Measurements from ENCODE around the gene ETHE1. TPM values are rescaled to one million over a fixed set of nuclear protein-coding genes. Genes with fewer than 3 reads are reported as not detected.
A peak's percentile ranks its signal among the peaks of the same experiment; 100 is the strongest.
"Not testable (repeated sequence)": the region's sequence is repeated elsewhere in the genome, so short reads cannot be mapped to it uniquely, and the experiment has no call there.

The ETHE1 gene
- total RNA-seq, 1 donor from 2014 or later: 23.4 TPM

DNA sequence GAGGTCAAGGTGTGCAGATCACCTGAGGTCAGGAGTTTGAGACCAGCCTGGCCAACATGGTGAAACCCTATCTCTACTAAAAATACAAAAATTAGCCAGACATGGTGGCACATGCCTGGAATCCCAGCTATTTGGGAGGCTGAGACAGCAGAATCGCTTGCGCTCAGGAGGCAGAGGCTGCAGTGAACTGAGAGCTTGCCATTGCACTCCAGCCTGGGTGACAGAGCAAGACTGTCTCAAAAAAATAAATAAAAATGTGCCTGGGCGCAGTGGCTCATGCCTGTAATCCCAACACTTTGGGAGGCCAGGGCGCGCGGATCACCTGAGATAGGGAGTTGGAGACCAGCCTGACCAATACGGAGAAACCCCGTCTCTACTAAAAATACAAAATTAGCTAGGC is 3.3 kb downstream of the ETHE1 start:
- not testable (repeated sequence) for DNase-seq

DNA sequence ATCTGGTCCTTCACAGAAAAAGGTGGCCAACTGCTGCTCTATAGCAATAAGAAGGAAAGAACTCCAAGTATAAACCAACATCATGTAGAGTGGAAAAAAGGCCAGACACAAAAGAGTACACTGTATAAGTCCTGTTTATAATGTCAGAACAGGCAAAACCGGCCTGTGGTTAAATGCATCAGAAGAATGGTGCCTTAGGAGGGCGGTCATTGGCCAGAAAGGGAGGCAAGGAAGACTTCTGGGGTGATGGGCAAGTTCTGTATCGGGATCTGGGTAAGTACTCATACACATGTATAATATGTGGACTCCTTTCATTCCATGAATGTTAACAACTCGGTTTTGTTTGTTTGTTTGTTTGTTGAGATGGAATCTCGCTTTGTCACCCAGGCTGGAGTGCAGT is 4.1 kb downstream of the ETHE1 start:
- DNase-seq: no peak

DNA sequence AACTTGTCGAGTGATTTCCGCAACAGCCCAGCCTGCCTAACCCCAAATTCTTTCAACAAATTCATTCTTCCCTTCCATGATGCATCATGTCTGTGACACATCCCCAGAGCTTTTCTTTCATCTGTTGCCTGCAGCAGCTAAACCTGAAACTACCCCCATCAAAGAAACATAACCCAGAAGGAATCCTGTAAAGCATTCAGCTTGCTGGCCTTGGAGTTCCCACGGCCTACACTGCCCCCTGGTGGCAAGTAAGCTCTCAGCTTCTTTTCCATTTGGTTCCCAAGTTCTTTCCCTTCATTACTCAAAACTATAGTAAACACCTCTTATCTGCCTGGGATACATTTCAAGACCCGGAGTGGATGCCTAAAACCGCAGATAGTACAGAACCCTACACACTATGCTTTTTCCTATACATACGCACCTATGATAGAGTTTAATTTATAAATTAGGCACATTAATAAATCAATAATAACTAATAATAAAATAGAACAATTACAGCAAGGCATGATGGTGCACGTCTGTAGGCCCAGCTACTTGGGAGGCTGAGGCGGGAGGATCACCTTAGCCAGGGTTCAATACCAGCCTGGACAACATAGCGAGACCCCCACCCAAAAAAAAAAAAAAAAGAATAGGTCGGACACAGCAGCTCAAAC is 7.4 kb downstream of the ETHE1 start:
- DNase-seq: peak; percentile 69

DNA sequence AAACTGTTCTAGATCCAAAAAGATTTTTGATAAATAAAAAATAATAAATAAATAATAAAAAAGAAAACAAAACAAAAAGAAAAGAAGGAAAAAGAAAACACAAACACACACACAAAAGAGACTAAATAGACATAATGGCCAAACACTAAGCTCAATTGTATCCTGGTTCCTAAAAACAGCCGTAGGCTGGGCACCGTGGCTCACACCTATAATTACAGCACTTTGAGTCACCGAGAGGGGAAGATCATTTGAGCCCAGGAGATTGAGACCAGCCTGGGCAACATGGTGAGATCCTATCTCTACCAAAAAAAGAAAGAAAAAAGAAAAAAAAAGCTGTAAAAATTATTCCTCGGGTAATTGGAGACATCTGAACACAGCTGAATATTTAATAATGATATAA is 8.9 kb downstream of the ETHE1 start:
- no peak for DNase-seq

DNA sequence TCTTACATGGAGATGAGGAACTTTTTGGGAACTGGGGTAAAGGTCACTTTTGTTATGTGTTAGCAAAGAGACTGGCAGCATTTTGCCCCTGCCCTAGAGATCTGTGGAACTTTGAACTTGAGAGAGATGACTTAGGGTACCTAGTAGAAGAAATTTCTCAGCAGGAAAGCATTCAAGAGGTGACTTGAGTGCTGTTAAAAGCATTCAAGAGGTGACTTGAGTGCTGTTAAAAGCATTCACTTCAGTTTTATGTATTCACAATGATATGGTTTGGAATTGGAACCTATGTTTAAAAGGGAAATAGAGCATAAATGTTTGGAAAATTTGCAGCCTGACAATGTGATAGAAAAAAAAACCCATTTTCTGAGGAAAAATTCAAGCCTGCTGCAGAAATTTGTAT is 14.6 kb downstream of the ETHE1 start:
- DNase-seq: not testable (repeated sequence)

DNA sequence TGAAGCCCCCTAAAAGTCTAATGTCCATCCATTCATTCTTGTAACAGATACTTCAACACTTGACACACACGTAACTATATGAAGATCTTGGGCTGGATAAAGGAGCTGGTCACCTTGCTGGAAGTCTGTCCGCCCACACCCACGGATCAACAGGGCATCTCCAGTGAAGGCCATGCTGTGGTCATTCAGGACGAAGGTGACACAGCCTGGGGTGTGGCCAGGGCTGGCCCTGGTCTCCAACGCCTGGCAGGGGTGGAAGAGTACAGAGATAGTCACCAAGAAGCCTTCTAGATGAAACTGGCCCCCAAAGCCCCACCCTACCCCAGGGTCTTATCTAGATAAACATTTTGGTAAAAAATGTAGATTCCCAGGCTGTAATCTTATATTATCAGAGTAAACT is 15.7 kb downstream of the ETHE1 start:
- no peak for DNase-seq

DNA sequence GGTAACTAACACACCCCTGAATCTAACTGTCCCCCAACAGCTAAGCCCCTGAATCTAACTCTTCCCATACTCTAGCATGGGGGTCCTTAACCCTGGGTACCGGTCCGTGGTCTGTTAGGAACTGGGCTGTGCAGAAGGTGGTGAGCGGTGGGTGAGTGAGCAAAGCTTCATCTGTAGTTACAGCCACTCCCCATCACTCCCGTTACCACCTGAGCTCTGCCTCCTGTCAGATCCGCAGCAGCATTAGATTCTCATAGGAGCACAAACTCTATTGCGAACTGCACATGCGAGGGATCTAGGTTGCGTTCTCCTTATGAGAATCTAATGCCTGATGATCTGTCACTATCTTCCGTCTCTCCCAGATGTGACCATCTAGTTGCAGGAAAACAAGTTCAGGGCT is 16.3 kb downstream of the ETHE1 start:
- DNase-seq: no peak

DNA sequence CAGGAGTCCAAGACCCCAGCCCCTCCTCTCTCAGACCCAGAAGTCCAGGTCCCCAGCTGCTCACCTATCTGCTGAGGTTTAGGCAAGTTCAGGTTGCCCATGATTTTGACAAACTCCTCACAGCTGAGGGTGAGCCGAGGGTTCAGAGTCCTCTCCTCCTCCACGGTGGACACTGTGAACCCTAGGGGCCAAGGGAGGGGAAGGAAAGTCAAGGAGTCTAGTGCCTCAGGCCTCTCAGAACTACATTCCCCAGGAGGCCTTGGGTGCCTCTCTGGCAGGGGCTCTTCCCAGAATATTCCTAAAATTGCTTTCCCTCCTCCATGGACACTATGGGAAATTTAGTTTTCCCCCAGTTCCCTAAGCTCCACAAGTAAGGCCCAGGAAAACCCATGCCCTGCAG is 19.1 kb downstream of the ETHE1 start:
- no peak for DNase-seq

DNA sequence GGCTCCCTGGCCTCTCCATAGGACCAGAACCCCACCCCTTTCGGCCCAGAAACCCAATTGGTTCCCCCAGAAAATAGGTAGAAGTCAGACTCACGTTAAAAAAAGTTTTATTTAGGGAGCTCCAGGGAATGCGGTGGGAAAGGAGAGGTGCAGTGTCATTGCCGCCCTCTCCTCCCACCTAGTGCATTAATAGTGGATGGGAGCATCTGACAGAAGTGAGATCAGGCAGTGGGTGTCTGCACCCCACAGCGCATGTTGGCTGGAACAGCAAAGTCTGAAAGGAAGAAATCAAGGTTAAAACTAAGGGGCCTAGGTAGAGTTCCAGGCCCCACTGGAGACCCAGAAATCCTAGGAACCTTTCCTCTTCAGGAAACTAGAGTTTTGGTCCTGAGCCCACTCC is 20.4 kb downstream of the ETHE1 start:
- no peak for DNase-seq

DNA sequence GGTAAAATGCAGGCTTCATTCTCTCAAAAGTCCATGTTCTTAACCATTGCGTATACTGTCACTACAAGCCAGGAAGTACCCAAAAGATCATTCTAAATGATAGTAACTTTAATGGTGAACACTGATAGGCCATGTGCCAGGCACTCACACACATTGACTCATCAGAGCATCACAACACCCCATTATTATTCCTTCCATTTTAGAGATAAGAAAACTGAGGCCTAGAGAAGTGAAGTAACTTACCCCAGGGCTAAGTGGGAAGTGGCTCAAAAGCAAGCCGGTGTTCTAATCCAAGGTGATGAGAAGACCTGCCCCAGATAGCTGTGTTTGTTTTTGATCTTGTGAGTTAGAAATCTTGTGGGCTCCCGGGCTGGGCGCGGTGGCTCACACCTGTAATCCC is 21.1 kb downstream of the ETHE1 start:
- no peak for DNase-seq

DNA sequence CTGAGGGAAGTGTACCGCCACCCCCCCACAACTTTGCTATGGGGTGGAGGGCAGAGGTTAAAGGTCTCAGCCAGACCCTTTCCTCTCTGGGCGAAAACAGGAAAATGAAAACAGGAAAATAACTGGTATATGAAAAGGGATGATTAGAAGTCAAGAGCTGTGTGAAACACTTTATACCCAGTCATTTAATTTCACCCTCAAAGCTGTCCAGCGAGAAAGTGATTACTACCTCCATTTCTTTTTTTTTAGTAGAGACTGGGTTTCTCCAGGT is 21.9 kb downstream of the ETHE1 start:
- no peak for DNase-seq

DNA sequence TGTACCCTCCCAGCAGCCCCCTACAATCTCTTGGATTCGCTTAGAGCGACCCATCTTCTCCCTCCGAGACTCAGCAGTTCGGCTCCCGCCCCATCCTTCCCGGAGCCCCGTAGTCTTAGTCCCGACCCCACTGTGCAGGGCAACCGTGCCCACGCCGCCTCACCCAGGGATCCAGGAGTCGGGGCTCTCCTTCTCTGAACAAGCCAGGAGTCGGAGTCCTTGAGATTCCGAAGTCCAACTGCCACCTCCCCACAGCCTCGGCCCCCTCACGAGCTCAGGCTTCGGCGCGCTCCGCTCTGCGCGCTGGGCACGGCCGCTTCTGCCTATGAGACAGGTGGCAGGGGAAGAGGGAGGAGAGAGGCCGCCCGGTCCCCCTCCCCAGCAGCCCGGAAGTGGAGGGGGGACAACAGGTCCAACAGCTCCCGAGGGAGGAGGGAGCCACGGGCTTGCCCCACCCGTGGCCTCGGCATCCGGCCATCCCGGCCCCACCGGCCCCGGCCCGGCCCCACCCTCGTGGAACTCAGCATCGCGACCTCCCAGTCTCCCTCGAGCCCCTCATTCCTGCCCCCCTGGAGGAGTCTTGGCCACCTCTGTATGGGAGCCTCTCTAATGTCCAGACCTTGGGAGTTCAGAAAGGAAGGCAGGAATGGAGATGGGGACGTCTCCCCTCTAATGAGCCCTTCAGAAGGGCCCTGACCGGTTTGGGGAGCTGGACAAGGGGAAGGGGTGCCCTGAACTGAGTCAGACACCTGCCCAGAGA is 22.4 kb downstream of the ETHE1 start, which contains the start of gene PHLDB3:
TSS of gene PHLDB3 (minus strand) at position 321 of the 760 bp plus-strand sequence. CDS start 628 bp downstream, outside the sequence.
- no peak for DNase-seq

DNA sequence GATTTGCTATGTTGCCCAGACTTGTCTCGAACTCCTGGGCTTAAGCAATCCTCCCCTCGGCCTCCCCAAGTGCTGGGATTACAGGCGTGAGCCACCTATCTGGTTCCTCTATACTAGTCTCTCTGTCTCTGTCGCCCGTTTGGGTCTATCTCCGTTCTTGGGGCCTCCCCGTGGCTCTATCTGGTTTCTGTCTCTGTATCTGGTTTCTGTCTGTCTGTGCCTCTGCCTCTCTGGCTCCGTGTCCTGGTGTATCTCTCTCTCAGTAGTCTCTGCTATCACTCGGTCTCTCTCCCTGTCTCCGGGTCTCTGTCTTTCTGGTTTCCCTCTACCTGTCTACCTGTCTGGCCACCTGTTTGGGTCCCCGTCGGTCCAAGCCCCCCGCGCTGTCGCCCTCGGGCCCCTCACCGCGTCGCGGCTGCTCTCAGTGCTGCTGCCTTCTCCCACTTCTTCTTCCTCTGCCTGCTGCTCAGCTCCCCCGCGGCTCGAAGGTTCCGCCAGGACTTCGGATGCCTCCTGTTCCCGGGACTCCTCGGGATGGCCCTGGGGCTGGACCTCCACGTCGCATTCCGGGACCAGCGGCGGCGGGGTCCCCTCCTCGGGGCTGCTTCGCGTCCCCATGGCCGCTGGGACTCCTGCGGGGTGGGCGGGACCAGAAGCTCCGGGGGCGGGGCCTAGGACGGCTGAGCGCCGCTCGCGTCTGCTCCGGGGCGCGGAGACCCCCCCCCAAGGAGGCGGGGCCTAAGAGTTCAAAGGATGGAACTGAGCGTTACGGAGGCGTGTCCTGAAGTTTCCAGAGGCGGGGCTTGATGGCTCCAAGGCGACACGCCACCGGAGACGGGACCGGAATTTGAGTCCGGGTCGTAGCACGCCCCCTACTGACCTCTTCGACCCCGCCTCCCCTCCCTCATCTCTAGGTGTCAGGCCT is 23.2 kb downstream of the ETHE1 start:
- DNase-seq: peak; percentile 81

DNA sequence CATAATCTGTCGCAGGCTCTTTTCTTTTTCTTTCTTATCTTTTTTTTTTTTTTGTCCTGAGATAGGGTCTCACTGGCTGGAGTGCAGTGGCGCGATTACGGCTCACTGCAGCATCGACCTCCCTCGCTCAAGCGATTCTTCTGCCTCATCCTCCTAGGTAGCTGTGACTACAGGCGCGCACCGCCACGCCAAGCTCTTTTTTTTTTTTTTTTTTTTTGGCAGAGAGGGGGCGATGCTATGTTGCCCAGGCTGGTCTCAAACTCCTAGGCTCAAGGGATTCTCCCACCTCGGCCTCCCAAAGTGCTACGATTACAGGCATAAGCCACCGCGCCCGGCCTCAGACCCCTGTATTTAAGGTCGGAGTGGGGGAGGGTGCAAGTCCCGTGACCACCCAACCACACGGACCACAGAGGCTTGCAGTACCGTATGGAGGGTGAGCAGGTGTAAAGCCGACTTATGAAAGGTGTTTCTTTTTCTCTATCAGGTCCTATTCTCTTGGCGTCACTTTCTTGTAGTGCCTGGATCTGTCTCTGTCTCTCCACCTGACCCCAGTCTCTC is 24.5 kb downstream of the ETHE1 start:
- no peak for DNase-seq

DNA sequence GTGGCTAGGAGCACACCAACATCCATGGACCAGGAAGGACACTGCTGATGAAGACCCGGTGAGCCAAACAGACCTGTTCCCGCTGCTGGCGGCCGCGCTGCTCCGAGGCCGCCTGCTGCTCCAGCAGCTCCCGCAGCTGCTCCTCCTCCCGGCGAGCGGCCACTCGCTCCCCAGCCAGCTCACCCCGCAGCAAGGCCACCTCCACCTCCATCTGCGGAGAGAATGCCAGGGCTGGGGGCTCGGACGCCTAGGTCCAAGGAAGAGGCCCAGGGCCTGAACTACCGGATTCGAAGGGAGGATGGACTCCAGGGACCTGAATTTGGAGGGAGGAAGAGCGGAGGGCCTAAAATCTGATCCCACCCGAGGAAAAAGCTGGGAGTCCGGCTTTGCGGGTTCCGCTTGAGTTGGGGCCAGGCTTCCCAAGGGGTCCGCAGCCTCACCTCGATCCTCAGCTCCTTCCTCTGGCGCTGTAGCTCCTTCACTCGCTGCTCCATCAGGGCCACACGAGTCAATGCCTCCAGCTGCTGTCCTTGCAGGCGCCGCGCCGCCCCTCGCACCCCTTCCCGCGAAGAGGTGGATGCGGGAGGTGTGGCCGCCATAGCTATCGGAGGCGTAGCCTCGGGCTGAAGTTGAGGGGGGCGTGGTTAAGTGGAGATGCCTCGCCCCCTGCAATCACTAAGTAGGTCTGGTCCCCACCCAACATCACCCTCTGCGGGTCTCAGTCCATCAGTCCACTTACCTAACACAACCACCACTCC is 25.2 kb downstream of the ETHE1 start:
- DNase-seq: no peak

DNA sequence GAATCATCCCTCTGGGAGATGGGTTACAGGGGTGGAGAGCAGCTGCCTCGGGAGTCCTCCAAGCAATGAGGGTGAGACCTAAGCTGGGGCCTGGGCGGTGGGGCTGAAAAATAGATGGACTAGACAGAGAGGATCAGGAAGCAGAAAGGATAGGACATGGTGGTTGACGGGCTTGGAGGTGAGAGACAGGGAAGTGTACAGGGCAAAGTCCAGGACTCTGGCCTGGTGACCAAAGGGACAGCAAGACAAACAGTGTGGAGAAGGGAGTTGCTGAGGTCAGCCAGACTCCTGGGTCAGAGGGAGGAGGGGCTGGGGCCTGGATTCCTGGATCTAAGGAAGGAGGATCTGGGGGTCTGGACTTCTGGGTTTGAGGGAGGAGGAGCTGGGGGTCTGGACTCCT is 28.0 kb downstream of the ETHE1 start:
- DNase-seq: no peak

DNA sequence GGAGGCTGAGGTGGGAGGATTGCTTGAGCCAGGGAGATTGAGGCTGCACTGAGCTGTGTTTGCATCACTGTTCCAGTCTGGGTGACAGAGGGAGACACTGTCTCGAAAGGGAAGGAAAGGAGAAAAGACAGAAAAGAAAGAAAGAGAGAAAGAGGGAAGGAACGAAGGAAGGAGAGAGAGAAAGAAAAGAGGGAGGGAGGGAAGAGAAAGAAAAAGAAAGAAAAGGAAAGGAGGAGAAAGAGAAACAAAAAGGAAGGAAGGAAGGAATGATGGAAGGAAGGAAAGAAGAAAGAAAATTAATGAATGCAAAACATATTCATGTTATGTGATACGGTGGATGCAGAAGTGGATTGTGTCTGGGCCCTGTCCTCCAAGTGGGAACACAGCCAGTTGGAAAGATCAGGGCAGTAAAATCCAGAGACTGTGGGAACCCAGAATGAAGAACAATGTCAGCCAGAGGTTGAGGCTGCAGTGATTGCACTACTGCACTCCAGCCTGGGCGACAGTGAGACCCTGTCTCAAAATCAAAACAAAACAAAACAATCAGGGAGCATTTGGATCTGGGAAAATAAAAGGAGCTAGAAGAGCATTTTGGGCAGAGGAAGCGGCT is 28.7 kb downstream of the ETHE1 start:
- DNase-seq: no peak

DNA sequence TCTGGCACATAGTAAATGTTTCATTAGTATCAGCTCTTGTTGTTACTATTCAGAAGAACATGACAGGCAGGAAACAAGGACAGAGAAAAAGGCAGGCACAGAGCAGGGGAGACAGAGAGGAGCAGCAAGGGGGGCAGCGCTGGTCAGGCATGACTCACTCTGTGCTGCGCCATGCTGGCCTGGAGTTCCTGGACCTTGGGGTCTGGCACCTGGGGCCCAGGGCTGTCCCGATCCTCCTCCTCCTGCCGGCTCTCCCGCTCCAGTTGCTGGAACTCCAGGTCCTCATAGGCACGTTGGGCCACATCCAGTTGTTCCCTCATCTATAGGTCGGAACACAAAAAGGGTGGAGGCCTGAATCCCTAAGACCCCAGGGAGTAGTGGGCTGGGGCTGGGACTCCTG is 30.0 kb downstream of the ETHE1 start:
- DNase-seq: no peak

DNA sequence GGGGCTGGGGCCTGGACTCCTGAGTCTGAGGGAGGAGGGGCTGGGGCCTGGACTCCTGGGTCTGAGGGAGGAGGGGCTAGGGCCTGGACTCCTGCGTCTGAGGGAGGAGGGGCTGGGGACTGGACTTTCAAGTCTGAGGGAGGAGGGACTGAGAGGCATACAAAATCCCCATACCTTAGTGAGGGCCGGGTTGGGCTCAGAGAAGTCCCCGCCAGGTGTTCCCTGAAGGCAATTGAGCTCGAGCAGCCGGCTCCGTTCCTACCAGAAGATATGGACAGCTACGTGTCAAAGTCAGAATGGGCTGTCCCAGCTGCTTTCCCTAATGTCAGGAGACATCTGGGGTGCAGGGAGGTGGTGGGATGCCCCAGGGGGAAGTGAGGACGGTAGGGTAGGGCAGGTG is 31.9 kb downstream of the ETHE1 start:
- DNase-seq: no peak

DNA sequence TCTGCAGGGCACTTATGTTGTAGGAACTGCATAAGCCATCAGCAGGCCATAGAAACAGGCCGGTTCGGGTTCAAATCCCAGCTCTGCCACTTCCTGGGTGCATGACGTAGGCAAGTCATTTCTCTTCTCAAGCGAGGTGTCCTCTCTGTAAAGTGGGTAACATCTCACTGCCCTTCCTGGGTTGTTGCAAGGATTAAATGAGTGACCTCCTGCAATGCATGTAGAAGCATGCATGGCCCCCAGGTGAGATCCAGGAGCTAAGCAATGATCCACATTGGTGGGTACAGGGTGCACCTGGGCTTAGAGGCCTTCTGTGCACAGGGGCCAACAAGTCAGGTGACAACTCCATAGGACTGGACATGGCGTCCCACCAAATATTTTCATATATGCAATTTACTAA is 36.2 kb downstream of the ETHE1 start:
- no peak for DNase-seq

DNA sequence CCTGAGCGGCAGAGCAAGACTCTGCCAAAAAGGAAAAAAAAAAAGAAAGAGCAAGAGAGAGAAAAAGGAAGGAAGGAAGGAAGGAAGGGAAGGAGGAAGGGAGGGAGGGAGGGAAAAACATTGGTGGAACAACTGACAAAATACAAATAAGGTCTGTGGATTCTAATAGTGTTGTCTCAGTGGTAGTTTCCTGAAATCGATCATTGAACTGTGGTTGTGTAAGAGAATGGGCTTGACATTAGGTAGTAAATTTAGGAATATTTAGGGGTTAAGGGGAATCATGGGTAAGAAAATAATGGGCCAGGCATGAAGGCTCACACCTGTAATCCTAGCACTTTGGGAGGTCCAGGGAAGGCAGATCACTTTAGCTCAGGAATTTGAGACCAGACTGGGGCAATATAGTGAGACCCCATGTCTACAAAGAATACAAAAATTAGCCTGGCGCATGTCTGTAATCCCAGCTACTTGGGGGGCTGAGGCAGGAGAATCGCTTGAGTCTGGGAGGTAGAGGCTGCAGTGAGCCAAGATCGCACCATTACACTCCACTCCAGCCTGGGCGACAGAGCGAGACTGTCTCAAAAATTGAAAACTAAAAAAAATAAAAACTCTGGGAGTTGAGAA is 36.9 kb downstream of the ETHE1 start:
- DNase-seq: no peak
